Neuronal stem cell (in vitro differentiated cells): ENCODE results near the gene BRD3.
A peak's percentile ranks its signal among the peaks of the same experiment; 100 is the strongest.

Experiments
- DNase-seq: peaks from one replicate; pipeline ENCODE4 v3.0.0-alpha.2; 2013; ENCODE audit warnings: low spot score
- H2AFZ ChIP-seq: one replicate; pipeline ENCODE4 v1.6.1; 2013; ENCODE audit warnings: mild to moderate bottlenecking, low read length, inconsistent platforms
- H2AK5ac ChIP-seq: 2 replicates; pipeline ENCODE4 v1.6.1; 2013; ENCODE audit warnings: low read depth, mild to moderate bottlenecking, inconsistent platforms, low read length, moderate library complexity, mixed read lengths
- H2BK120ac ChIP-seq: 2 replicates; pipeline ENCODE4 v1.6.1; 2013; ENCODE audit warnings: low read depth, mild to moderate bottlenecking, inconsistent platforms, low read length, moderate library complexity, mixed read lengths
- H2BK12ac ChIP-seq: one replicate; pipeline ENCODE4 v1.6.1; 2013; ENCODE audit warnings: low read length, inconsistent platforms
- H2BK15ac ChIP-seq: 2 replicates; pipeline ENCODE4 v1.6.1; 2013; ENCODE audit warnings: mild to moderate bottlenecking, low read length, inconsistent platforms, mixed read lengths
- H2BK5ac ChIP-seq: one replicate; pipeline ENCODE4 v1.6.1; 2013; ENCODE audit warnings: inconsistent platforms, mild to moderate bottlenecking, low read length, moderate library complexity
- H3K14ac ChIP-seq: one replicate; pipeline ENCODE4 v1.6.1; 2013; ENCODE audit warnings: low read length, inconsistent platforms
- H3K18ac ChIP-seq: 2 replicates; pipeline ENCODE4 v1.6.1; 2013; ENCODE audit warnings: low read length, inconsistent platforms
- H3K23ac ChIP-seq: 2 replicates; pipeline ENCODE4 v1.6.1; 2013; ENCODE audit warnings: low read depth, mild to moderate bottlenecking, mixed read lengths, low read length, inconsistent platforms; ENCODE audit not compliant: poor library complexity
- H3K27ac ChIP-seq: replicated peaks from 3 replicates; pipeline ENCODE4 v1.5.1; 2013; ENCODE audit warnings: low read length, inconsistent platforms
- H3K27me3 ChIP-seq, 3 experiments: 2 replicates each; pipeline ENCODE4 v1.6.1; 2013; ENCODE audit warnings: low read length in 3 of 3, mild to moderate bottlenecking in 2 of 3, inconsistent platforms in 1 of 3, low read depth in 1 of 3, mixed read lengths in 1 of 3, moderate library complexity in 1 of 3; ENCODE audit not compliant: control insufficient read depth in 3 of 3, insufficient read depth in 3 of 3
- H3K36me3 ChIP-seq, 2 donors: replicated peaks in 1 of 2; 2 replicates each; pipeline ENCODE4 v1.6.1; 2013; ENCODE audit warnings: low read length in 2 of 2; ENCODE audit not compliant: control insufficient read depth in 2 of 2, insufficient read depth in 2 of 2
- H3K4ac ChIP-seq: 2 replicates; pipeline ENCODE4 v1.6.1; 2013; ENCODE audit warnings: inconsistent platforms, mild to moderate bottlenecking, low read length, moderate library complexity
- H3K4me1 ChIP-seq, 2 donors: 1 replicate in 1 of 2; 2 replicates in 1 of 2; pipeline ENCODE4 v1.6.1; 2013; ENCODE audit warnings: low read length in 2 of 2, low read depth in 1 of 2; ENCODE audit not compliant: control insufficient read depth in 2 of 2, insufficient read depth in 1 of 2
- H3K4me2 ChIP-seq: one replicate; pipeline ENCODE4 v1.6.1; 2013; ENCODE audit warnings: mild to moderate bottlenecking, low read length, inconsistent platforms; ENCODE audit not compliant: insufficient read depth, poor library complexity, severe bottlenecking
- H3K4me3 ChIP-seq, 2 donors: 2 replicates each; pipeline ENCODE4 v1.5.1; 2013; ENCODE audit warnings: low read length in 2 of 2, mild to moderate bottlenecking in 2 of 2, inconsistent platforms in 1 of 2, moderate library complexity in 1 of 2
- H3K79me1 ChIP-seq: one replicate; pipeline ENCODE4 v1.6.1; 2013; ENCODE audit warnings: low read depth, mild to moderate bottlenecking, inconsistent platforms, low read length, moderate library complexity
- H3K9ac ChIP-seq: one replicate; pipeline ENCODE4 v1.6.1; 2013; ENCODE audit warnings: mild to moderate bottlenecking, low read depth, low read length, inconsistent platforms; ENCODE audit not compliant: poor library complexity
- H3K9me3 ChIP-seq, 2 donors: replicated peaks in 1 of 2; 2 replicates each; pipeline versions ENCODE3 to v1.6.1; 2013; ENCODE audit warnings: low read length in 2 of 2, mild to moderate bottlenecking in 2 of 2, inconsistent platforms in 1 of 2, low read depth in 1 of 2, mixed read lengths in 1 of 2, moderate library complexity in 1 of 2; ENCODE audit not compliant: control insufficient read depth in 2 of 2, insufficient read depth in 1 of 2
- H4K8ac ChIP-seq: one replicate; pipeline ENCODE4 v1.6.1; 2013; ENCODE audit warnings: low read depth, mild to moderate bottlenecking, inconsistent platforms, low read length, moderate library complexity
- H4K91ac ChIP-seq: one replicate; pipeline ENCODE4 v1.6.1; 2013; ENCODE audit warnings: low read length, low read depth, mild to moderate bottlenecking, inconsistent platforms; ENCODE audit not compliant: poor library complexity
- WGBS, 2 donors: extraction: QIAGEN DNeasy Blood & Tissue Kit; methylation state at CpG; one replicate each; pipeline ENCODE4 v1.1.7; 2013; ENCODE audit warnings: missing lambda C conversion rate in 2 of 2, mixed read lengths in 1 of 2; ENCODE audit not compliant: insufficient read length in 2 of 2, insufficient replicate concordance in 1 of 2; ENCODE audit errors: extremely low coverage in 2 of 2; 5-methylcytosine and 5-hydroxymethylcytosine counted together

BRD3 gene

GRCh38 chr9:134059188-134059641 lies 8.6 kb downstream of the BRD3 start:
- Histone ChIP-seq H3K36me3 (peaks cover 7 to 33% of the 10 kb centered on the region in 2 donors), H3K4me2 (no peak overlapping the region), H3K4me3 (no peak overlapping the region), H3K4me1 (peaks cover 5 to 42% of the 10 kb centered on the region in 2 donors), H2AFZ (no peak overlapping the region), H3K27me3 (no peaks in the 10 kb centered on the region), H3K23ac (peak overlapping the region; percentile 44), H3K27ac (no peak overlapping the region), H2AK5ac (no peak overlapping the region), H3K14ac (no peak overlapping the region), H2BK5ac (peak overlapping the region; percentile 22), H3K9ac (no peak overlapping the region), H2BK12ac (no peak overlapping the region), H3K4ac (no peak overlapping the region), H3K9me3 (no peaks in the 10 kb centered on the region), H2BK15ac (no peak overlapping the region), H3K18ac (no peak overlapping the region), H3K79me1 (peaks cover 68% of the 10 kb centered on the region), H2BK120ac (no peak overlapping the region), H4K91ac (no peak overlapping the region), H4K8ac (no peak overlapping the region)
- DNase-seq, result no peak
- no CpG with 5 or more reads among the region's 16 CpGs for WGBS, 2 donors

GRCh38 chr9:134058716-134059115 lies 9.1 kb downstream of the BRD3 start:
- no peak overlapping the region for H3K27ac ChIP-seq
- H2BK5ac ChIP-seq, result no peak overlapping the region
- H3K23ac ChIP-seq, result peak overlapping the region; percentile 73
- no peak overlapping the region for H2BK15ac ChIP-seq
- H3K79me1 ChIP-seq, result peaks cover 70% of the 10 kb centered on the region
- no peak overlapping the region for H3K18ac ChIP-seq
- H2BK12ac ChIP-seq, result no peak overlapping the region
- no peak for DNase-seq
- no peaks in the 10 kb centered on the region for H3K9me3 ChIP-seq
- H3K4me3 ChIP-seq, result no peak overlapping the region
- no peak overlapping the region for H2BK120ac ChIP-seq
- no CpG with 5 or more reads among the region's 7 CpGs for WGBS, 2 donors
- H3K4ac ChIP-seq, result no peak overlapping the region
- no peaks in the 10 kb centered on the region for H3K27me3 ChIP-seq
- peak overlapping the region; percentile 56 for H3K14ac ChIP-seq
- no peak overlapping the region for H3K9ac ChIP-seq
- no peak overlapping the region for H4K91ac ChIP-seq
- H3K36me3 ChIP-seq, result peaks cover 8 to 33% of the 10 kb centered on the region in 2 donors
- H4K8ac ChIP-seq, result no peak overlapping the region
- no peak overlapping the region for H2AK5ac ChIP-seq
- no peak overlapping the region for H2AFZ ChIP-seq
- H3K4me2 ChIP-seq, result no peak overlapping the region
- peaks cover 5 to 42% of the 10 kb centered on the region in 2 donors for H3K4me1 ChIP-seq

- Histone ChIP-seq H3K4me3 (no peak overlapping the region), H4K91ac (no peak overlapping the region), H3K27ac (no peak overlapping the region), H2BK120ac (no peak overlapping the region), H2BK12ac (no peak overlapping the region), H2BK5ac (no peak overlapping the region), H4K8ac (no peak overlapping the region), H3K9ac (peak overlapping the region; percentile 24), H3K79me1 (peaks cover 66% of the 10 kb centered on the region), H2AFZ (no peak overlapping the region), H3K4me1 (peaks cover 5 to 39% of the 10 kb centered on the region in 2 donors), H3K14ac (peak overlapping the region; percentile 25), H3K18ac (peak overlapping the region; percentile 77), H3K4ac (no peak overlapping the region), H3K9me3 (no peaks in the 10 kb centered on the region), H3K27me3 (no peaks in the 10 kb centered on the region), H3K36me3 (peaks cover 6 to 33% of the 10 kb centered on the region in 2 donors), H2AK5ac (peak overlapping the region; percentile 45), H3K4me2 (no peak overlapping the region), H2BK15ac (no peak overlapping the region), H3K23ac (no peak overlapping the region)
- WGBS, 2 donors, result no CpG with 5 or more reads among the region's 28 CpGs
- DNase-seq, result no peak
Measured at GRCh38 chr9:134057751-134058701, 9.8 kb downstream of the BRD3 start.

- Histone ChIP-seq H3K27ac (no peak overlapping the region), H3K4ac (no peak overlapping the region)
- no peak for DNase-seq
Measured at GRCh38 chr9:134057307-134057657, 10.5 kb downstream of the BRD3 start.

More at GRCh38 chr9:134057307-134057657, 10.5 kb downstream of the BRD3 start:
- no peak overlapping the region for H2AK5ac ChIP-seq
- peak overlapping the region; percentile 24 for H3K9ac ChIP-seq
- H3K14ac ChIP-seq, result peak overlapping the region; percentile 63
- H2AFZ ChIP-seq, result no peak overlapping the region
- peaks cover 5 to 33% of the 10 kb centered on the region in 2 donors for H3K4me1 ChIP-seq
- H4K8ac ChIP-seq, result no peak overlapping the region
- H2BK120ac ChIP-seq, result no peak overlapping the region
- no peaks in the 10 kb centered on the region for H3K9me3 ChIP-seq
- H3K23ac ChIP-seq, result peak overlapping the region; percentile 85
- no peak overlapping the region for H2BK15ac ChIP-seq
- peak overlapping the region; percentile 53 for H3K18ac ChIP-seq
- H3K27me3 ChIP-seq, result no peaks in the 10 kb centered on the region
- no peak overlapping the region for H2BK5ac ChIP-seq
- no CpG with 5 or more reads among the region's 13 CpGs for WGBS, 2 donors
- H3K4me2 ChIP-seq, result no peak overlapping the region
- H3K79me1 ChIP-seq, result peaks cover 66% of the 10 kb centered on the region
- no peak overlapping the region for H4K91ac ChIP-seq
- no peak overlapping the region for H2BK12ac ChIP-seq
- peaks cover 13 to 41% of the 10 kb centered on the region in 2 donors for H3K36me3 ChIP-seq
- H3K4me3 ChIP-seq, result peak overlapping the region in 1 of 2 donors; percentile 16
